Activated CD4-positive, alpha-beta memory T cell treated with anti-CD3 and anti-CD28 coated beads, Interleukin-2, amount 10 ng/mL, durations not matched to agents 7 days and 5 days (primary cell): Measurements from ENCODE around the gene ZNF135. TPM values are rescaled to one million over a fixed set of nuclear protein-coding genes. Genes with fewer than 3 reads are reported as not detected.

ENCODE experiments used
- CTCF ChIA-PET: fragments of 350-600 bp; sonication (Branson Sonifier 250); formaldehyde crosslinking; loops from one replicate; lab custom pipeline; 2021; ENCODE audit warnings: antibody characterized with exemption, inconsistent platforms; lab: Charles Lee
- POLR2A ChIA-PET: fragments of 350-600 bp; sonication (Branson Sonifier 250); formaldehyde crosslinking; loops from one replicate; lab custom pipeline; 2021; ENCODE audit warnings: antibody characterized with exemption; lab: Charles Lee
- DNase-seq: peaks from one replicate; pipeline ENCODE4 v3.0.0-alpha.2; 2020
- H3K27ac Mint-ChIP-seq: one replicate; pipeline ENCODE4 v1.8.0; 2021; ENCODE audit warnings: mild to moderate bottlenecking, mixed read lengths
- H3K27me3 Mint-ChIP-seq: one replicate; pipeline ENCODE4 v1.8.0; 2021; ENCODE audit warnings: mixed read lengths
- H3K36me3 Mint-ChIP-seq: one replicate; pipeline ENCODE4 v1.8.0; 2021; ENCODE audit warnings: low read depth, mixed read lengths
- H3K4me1 Mint-ChIP-seq: one replicate; pipeline ENCODE4 v1.8.0; 2021; ENCODE audit warnings: mixed read lengths
- H3K4me3 Mint-ChIP-seq: one replicate; pipeline ENCODE4 v1.8.0; 2021; ENCODE audit warnings: mild to moderate bottlenecking, mixed read lengths
- H3K9me3 Mint-ChIP-seq: one replicate; pipeline ENCODE4 v1.8.0; 2021; ENCODE audit warnings: mixed read lengths
- total RNA-seq, 2 experiments: library from RNA; stranded (reverse); gene quantifications; one replicate each; pipeline ENCODE4 v1.2.3, GENCODE V29; 2021

ZNF135 gene
- total RNA-seq, 2 experiments from 2014 or later, result not detected

DNA sequence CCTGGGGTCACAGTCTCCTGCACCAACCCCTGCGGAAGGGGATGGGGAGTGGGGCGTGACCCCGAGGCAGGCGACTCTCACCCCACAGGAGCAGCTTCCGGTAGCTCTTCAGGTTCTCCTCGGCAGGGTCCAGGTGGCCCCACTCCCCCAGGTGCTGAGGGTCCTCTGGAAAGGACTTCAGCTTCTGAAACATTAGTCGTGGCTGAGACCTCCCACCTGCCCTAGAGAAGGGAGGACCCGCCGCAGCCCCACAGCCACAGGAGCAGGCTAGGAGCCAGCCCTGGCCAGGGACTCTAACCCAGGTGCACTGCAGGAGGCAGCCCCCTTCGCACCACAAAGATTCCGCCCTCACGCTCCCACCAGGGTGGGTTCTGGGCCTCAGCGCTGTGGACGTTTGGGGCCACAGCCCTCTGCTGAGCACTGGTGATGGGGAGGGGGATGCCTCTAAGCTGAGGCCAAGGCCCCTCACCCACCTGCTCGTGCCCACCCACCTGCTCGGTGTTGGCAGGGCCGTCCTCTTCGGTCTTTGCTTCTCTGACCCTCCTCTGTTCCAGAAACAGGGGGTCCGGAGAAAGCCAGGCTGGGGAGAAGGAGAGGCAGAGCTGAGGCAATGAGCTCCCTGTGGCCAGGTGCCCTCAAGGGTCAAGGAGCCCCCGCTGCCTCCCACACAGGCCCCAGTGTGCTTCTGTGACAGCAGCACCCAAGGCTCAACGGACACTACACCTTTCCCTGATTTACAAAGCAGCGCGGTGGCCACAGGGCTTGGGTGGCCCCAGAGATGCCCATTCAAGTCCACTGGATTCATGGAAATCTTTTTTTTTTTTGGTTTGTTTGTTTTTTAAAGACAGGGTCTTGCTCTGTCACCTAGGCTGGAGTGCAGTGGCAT, 28.0 kb downstream of the ZNF135 start:
- ChIA-PET CTCF (no interaction called here), POLR2A (no interaction called here)
- peaks cover 38% of the 10 kb centered on the region for H3K9me3 Mint-ChIP-seq
- no peaks in the 10 kb centered on the region for H3K4me1 Mint-ChIP-seq
- H3K27ac Mint-ChIP-seq, result no peak overlapping the region
- no peak for DNase-seq
- H3K27me3 Mint-ChIP-seq, result no peaks in the 10 kb centered on the region
- H3K36me3 Mint-ChIP-seq, result peaks cover 11% of the 10 kb centered on the region
- no peak overlapping the region for H3K4me3 Mint-ChIP-seq

DNA sequence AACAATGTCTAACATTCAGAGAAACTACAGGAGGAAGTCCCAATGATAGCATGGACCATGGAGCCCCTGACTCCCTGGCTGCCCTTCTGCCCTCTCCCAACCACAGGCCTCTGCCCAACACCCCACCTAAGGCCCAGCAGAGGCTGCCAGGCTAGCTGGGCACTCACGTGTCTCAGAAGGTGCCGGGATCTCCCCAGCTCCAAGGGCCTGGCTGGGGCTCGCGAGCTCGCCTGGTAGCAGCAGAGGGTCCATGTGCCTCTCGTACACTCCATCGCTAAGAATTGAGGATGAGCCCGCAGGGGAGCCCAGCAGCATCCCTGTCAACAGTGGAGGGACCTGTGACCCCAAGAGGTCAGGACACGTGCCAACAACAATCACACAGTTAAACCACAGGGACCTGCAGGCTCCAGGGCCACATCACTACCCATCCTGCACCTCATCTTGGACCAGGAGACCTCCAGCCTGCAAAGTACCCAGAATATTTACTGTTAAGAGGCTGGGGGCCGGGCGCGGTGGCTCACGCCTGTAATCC, 29.5 kb downstream of the ZNF135 start:
- peaks cover 14% of the 10 kb centered on the region for H3K36me3 Mint-ChIP-seq

DNA sequence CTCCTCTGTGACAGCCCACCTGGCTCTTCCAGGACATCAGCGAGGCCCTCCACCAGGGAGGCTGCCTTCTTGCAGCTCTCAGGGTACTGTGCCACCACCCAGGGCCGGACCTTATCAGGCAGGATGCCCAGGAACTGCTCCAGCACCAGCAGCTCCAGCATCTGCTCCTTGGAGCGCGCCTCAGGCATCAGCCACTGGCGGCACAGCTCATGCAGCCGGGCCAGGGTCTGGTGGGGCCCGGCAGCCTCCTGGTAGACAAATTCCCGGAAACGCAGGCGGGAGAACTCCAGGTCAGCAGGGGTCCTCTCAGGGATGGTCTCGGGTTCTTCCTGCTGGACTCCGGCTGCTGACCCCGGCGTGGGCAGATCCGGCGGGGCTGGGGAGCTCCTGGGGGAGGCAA, 30.8 kb downstream of the ZNF135 start:
- Mint-ChIP-seq H3K9me3 (peaks cover 31% of the 10 kb centered on the region), H3K4me1 (no peaks in the 10 kb centered on the region), H3K36me3 (peaks cover 13% of the 10 kb centered on the region), H3K4me3 (no peak overlapping the region), H3K27me3 (no peaks in the 10 kb centered on the region), H3K27ac (no peak overlapping the region)
- ChIA-PET POLR2A (no interaction called here), CTCF (no interaction called here)
- no peak for DNase-seq

More for the DNA sequence above, 29.5 kb downstream of the ZNF135 start:
- H3K27ac Mint-ChIP-seq, result no peak overlapping the region
- no peaks in the 10 kb centered on the region for H3K4me1 Mint-ChIP-seq
- no peak for DNase-seq
- no peaks in the 10 kb centered on the region for H3K27me3 Mint-ChIP-seq
- peaks cover 35% of the 10 kb centered on the region for H3K9me3 Mint-ChIP-seq
- ChIA-PET POLR2A (no interaction called here), CTCF (no interaction called here)
- no peak overlapping the region for H3K4me3 Mint-ChIP-seq

DNA sequence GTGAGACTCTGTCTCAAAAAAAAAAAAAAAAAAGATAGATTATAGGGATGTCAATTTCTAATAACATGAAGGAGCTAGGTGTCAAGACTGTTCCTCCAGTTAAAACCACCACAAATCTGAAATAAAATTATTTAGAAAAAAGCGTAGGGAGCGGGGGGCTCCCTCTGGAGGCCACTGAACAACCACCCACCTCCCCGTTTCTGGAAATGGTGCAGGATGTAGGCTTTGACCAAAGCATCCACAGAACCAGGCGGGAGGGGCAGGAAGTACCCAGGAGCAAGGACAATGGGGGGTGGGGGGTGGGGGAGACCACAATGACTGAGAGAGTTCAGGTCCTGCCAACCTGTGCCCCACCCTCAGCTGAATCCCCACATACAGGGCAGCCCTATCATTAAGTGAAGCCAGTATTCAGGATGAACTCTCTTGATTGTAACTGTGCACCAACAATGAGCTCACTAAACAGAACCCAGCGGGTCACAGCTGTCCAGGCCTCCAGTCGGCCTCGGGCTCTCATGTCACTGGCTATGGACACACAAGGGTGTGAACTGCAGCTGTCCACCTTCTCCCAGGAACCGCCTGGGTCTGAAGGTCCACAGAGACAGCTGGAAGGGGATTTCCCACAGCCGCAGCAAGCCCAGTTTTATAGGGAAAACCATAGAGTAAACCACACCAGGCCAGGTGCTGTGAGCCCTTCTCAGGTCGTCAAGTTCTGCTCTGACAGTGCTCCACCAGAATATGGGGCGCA, 32.3 kb downstream of the ZNF135 start:
- Mint-ChIP-seq H3K4me3 (no peak overlapping the region), H3K9me3 (peaks cover 38% of the 10 kb centered on the region), H3K4me1 (no peaks in the 10 kb centered on the region), H3K27ac (no peak overlapping the region), H3K27me3 (no peaks in the 10 kb centered on the region), H3K36me3 (peaks cover 18% of the 10 kb centered on the region)
- ChIA-PET POLR2A (no interaction called here), CTCF (no interaction called here)
- no peak for DNase-seq

DNA sequence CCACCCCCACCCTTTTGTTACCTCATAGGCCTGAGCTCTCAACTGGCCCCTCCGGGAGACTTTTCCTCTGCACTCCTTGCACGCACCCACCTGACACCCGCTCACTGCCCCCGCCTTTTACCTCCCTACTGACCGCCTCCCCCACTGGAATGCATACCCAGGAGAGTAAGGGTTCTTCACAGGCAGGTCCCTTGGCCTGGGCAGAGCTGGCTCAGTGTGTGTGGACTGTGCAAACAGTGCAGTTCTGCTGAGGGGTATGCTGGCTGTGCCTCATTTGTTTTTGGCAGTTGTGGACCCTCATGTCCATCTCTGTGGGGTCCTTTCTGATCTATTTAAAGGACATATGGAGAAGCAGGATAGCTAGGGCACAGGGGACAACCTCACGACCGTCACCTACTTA, 34.0 kb downstream of the ZNF135 start:
- no peak overlapping the region for H3K27ac Mint-ChIP-seq
- H3K9me3 Mint-ChIP-seq, result peaks cover 29% of the 10 kb centered on the region
- DNase-seq, result no peak
- no peak overlapping the region for H3K4me3 Mint-ChIP-seq
- ChIA-PET CTCF (no interaction called here), POLR2A (no interaction called here)
- peaks cover 19% of the 10 kb centered on the region for H3K36me3 Mint-ChIP-seq
- no peaks in the 10 kb centered on the region for H3K27me3 Mint-ChIP-seq
- peaks cover 5% of the 10 kb centered on the region for H3K4me1 Mint-ChIP-seq

DNA sequence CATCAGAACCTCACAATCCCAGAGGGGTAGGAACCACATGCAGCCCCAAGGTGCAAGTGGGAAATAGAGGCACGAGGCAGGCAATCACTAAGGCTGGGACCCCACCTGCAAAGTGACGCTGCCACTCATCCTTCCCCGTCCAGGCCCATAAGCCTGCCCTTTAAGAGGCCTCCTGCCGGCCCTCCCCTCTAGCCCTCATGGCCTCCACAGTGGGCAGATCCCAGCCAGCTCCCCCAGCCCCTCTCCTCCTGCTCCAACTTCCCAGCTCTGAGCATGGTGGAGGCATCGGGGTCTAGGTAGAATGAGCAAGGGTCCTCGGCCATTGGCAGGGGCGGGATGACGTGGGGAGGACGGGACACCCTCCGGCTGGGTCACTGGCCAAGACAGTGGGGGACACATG, 36.2 kb downstream of the ZNF135 start:
- no peaks in the 10 kb centered on the region for H3K27me3 Mint-ChIP-seq
- no peak overlapping the region for H3K4me3 Mint-ChIP-seq
- CTCF ChIA-PET, result no interaction called here
- POLR2A ChIA-PET, result no interaction called here
- H3K9me3 Mint-ChIP-seq, result peaks cover 33% of the 10 kb centered on the region
- peaks cover 16% of the 10 kb centered on the region for H3K36me3 Mint-ChIP-seq
- DNase-seq, result no peak
- no peak overlapping the region for H3K27ac Mint-ChIP-seq
- H3K4me1 Mint-ChIP-seq, result peaks cover 11% of the 10 kb centered on the region

DNA sequence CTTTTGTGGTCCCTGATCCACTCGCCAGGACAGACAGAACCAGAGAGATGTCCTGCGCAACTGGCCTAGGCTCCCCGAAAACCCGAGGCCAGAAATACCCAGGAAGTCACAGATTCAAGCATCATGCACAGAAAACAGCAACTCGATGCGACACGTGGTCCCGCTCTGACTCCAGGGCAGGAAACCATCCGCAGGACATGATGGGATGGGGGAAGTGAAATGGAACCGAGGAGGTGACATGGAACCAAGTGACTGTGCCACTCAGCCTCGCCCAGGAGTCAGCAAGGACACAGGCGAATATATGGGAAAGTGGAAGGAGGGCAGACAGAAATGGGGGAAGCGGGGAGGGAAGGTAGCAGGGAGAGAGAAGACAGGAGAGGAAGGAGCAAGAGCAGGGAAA, 37.8 kb downstream of the ZNF135 start:
- Mint-ChIP-seq H3K27me3 (no peaks in the 10 kb centered on the region), H3K36me3 (peaks cover 14% of the 10 kb centered on the region), H3K9me3 (peaks cover 31% of the 10 kb centered on the region), H3K4me3 (peak overlapping the region; percentile 32), H3K27ac (peak overlapping the region; percentile 2), H3K4me1 (peaks cover 11% of the 10 kb centered on the region)
- no peak for DNase-seq
- ChIA-PET POLR2A (no interaction called here), CTCF (no interaction called here)

DNA sequence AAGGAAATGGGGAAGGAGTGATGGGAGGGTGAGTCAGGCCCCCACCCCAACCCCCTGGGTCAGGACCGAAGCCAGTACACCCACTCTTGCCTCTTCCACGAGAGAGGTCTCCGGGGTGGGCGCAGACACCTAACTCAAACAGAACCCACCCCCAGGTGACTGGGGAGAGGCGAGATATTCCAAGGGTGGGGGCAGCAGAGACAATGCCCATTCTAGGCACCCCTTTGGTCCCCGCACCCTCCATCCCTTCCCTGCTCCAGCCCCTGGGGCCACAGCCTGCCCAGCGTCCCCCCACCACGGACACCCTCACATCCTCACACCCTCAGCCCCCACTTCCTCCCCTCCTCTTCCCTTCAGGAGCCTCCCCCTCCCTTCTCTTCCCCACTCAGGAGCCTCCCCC, 38.3 kb downstream of the ZNF135 start:
- H3K27me3 Mint-ChIP-seq, result no peaks in the 10 kb centered on the region
- H3K4me3 Mint-ChIP-seq, result peak overlapping the region; percentile 32
- CTCF ChIA-PET, result no interaction called here
- H3K36me3 Mint-ChIP-seq, result peaks cover 13% of the 10 kb centered on the region
- no peak for DNase-seq
- H3K4me1 Mint-ChIP-seq, result peaks cover 11% of the 10 kb centered on the region
- no peak overlapping the region for H3K27ac Mint-ChIP-seq
- POLR2A ChIA-PET, result no interaction called here
- H3K9me3 Mint-ChIP-seq, result peaks cover 31% of the 10 kb centered on the region

DNA sequence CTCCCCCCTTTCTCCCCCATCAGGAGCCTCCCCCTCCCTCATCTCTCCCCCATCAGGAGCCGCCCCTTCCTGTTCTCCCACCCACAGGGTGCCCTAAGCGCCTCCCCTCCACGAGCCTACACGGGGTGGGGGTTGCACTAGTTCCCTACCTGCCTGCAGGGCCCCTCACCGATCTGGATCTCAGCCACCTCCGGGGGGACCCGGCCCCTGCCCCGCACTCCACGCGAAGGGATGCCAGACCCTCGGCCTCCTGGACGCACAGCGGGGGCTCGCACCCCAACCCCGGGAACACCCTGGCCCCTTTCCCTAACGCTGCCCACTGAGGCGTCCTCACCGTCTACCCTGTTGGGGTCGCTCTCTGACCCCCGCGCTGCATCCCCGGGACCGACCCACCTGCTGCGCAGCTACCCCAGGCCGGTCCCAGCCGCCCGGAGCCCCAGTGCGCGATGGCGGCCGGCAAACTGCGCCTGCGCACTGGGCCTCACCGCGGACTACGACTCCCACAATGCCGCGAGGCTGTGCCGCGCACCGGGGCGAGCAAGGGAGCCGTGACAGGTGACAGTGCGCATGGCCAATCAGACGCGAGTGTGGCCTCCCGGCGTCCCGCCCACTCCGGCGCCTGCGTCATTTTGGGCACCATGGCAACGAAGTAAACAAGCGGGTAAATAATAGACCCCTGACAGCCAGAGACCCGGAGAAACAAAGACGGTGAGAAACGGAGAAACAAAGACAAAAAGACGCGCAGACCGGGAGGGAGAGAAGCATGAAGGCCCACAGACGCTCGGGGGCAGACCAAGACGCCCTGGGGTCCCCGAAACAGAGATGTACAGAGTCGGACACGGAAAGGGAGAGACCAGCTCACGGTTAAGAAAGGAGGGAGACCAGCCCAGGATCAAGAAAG, 38.9 kb downstream of the ZNF135 start, which contains the start of gene ZSCAN18:
ZSCAN18 (minus strand) TSS at position 451 of the 901 bp plus-strand sequence. CDS start 7,964 bp downstream, outside the sequence.
- H3K4me1 Mint-ChIP-seq, result peaks cover 11% of the 10 kb centered on the region
- ChIA-PET CTCF (no interaction called here), POLR2A (no interaction called here)
- H3K27ac Mint-ChIP-seq, result peak within 1 kb of the TSS; percentile 71
- no peaks in the 10 kb centered on the region for H3K27me3 Mint-ChIP-seq
- peak within 1 kb of the TSS; percentile 67 for H3K4me3 Mint-ChIP-seq
- peak; percentile 88 for DNase-seq
- peaks cover 15% of the 10 kb centered on the region for H3K36me3 Mint-ChIP-seq
- peaks cover 36% of the 10 kb centered on the region for H3K9me3 Mint-ChIP-seq

DNA sequence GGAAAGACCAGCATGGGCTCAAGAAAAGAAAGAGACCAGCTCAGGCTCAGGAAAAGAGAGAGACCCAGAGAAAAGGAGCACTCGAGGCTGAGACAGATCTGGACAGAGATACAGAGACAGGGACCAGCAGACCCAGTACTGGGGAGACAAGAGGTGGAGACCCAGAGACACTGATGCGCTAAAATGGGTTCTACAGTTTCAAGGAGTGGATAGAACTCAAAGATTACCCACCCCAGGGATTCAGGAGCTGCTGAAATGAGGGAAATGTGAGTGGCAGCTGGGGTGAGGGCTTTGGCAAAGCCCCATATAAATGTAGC, 39.6 kb downstream of the ZNF135 start:
- CTCF ChIA-PET, result interaction anchor here (1.1 kb wide), 1 partner anchor 57 kb away, joined by 4 read pairs; no protein-coding TSS in a partner anchor
- Mint-ChIP-seq H3K4me3 (peak overlapping the region; percentile 67), H3K27me3 (no peaks in the 10 kb centered on the region), H3K4me1 (peaks cover 11% of the 10 kb centered on the region), H3K27ac (peak overlapping the region; percentile 71), H3K9me3 (peaks cover 38% of the 10 kb centered on the region), H3K36me3 (peaks cover 15% of the 10 kb centered on the region)
- DNase-seq, result no peak
- POLR2A ChIA-PET, result no interaction called here

DNA sequence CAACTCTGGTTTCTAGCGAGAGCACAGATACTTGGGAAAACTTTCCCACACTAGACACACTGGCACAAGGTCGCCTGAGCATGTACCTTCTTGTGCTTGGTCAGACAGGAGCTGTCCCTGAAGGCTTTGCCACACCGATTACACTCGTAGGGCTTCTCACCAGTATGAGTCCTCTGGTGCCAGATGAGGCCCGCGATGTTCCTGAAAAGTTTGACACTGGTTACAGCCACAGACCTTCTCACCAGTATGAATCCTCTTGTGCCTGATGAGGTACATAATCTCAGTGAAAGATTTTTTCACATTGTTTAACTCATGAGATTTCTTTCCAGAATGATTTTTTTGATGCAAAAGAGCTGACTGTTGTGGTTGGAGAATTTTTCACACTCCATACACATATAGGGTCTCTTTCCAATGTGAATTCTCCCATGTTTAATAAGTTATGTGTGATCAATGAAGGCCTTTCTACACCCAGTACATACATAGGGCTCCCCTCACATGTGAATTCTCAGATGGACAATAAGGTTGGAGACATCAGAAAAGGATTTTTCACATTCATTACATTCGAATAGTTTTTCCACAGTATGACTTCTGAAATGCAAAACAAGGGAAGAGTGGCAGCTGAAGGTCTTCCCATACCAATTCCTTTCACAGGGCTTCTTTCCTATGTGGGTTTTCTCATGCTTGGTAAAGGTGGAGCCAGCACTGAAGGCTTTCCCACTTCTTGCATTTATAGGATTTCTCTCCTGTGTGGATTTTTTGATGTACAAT, 48.9 kb downstream of the ZNF135 start:
- Mint-ChIP-seq H3K4me3 (no peak overlapping the region), H3K27ac (no peak overlapping the region), H3K9me3 (peaks cover 59% of the 10 kb centered on the region), H3K4me1 (no peaks in the 10 kb centered on the region), H3K36me3 (peaks cover 20% of the 10 kb centered on the region), H3K27me3 (no peaks in the 10 kb centered on the region)
- DNase-seq, result no peak
- POLR2A ChIA-PET, result no interaction called here
- CTCF ChIA-PET, result no interaction called here

DNA sequence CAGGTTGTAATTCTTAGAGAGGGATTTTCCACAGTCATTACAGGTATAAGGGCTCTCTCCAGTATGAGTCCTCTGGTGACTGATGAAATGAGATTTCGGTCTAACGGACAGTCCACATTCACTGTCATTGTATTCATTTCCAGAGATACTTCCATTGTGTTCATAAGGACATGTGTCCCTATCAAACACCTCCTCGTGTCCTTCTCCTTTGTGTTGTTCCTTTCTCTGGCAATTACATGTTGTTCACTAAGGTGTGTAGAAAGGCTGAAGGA, 49.4 kb downstream of the ZNF135 start:
- H3K4me1 Mint-ChIP-seq, result no peaks in the 10 kb centered on the region
- POLR2A ChIA-PET, result no interaction called here
- no peak overlapping the region for H3K27ac Mint-ChIP-seq

More for the DNA sequence above, 49.4 kb downstream of the ZNF135 start:
- Mint-ChIP-seq H3K9me3 (peaks cover 58% of the 10 kb centered on the region), H3K36me3 (peaks cover 18% of the 10 kb centered on the region), H3K4me3 (no peak overlapping the region), H3K27me3 (no peaks in the 10 kb centered on the region)
- no peak for DNase-seq
- CTCF ChIA-PET, result no interaction called here
